ENCODE results near the gene CKAP4.

- TF ChIP-seq POLR2A (IDR thresholded peaks at IDR 0.05; ENCODE audit: low read length) (no peak), GATA1 (IDR thresholded peaks at IDR 0.05; ENCODE audit: low read depth, low read length) (no peak)
Observed at GRCh38 chr12:106220536-106220935, 27.3 kb downstream of the CKAP4 start.

Measured in erythroblast (primary cell).